ENCODE data around the gene UQCC5.

Gene UQCC5

GRCh38 chr3:52504977-52505376 lies 31.4 kb upstream of the UQCC5 start:
- no peak for DNase-seq

GRCh38 chr3:52506266-52506966 lies 30.0 kb upstream of the UQCC5 start:
- DNase-seq, result no peak

GRCh38 chr3:52507359-52507758 lies 29.0 kb upstream of the UQCC5 start:
- DNase-seq, result no peak

- no peak for DNase-seq
Observed at GRCh38 chr3:52509753-52510328, 26.6 kb upstream of the UQCC5 start.

- no peak for DNase-seq
Observed at GRCh38 chr3:52511509-52511908, 24.9 kb upstream of the UQCC5 start.

- no peak for DNase-seq
Observed at GRCh38 chr3:52512105-52512504, 24.3 kb upstream of the UQCC5 start.

- DNase-seq, result no peak
Observed at GRCh38 chr3:52512727-52513126, 23.7 kb upstream of the UQCC5 start.

- no peak for DNase-seq
Observed at GRCh38 chr3:52513281-52513680, 23.1 kb upstream of the UQCC5 start.

- DNase-seq, result no peak
Observed at GRCh38 chr3:52514576-52514975, 21.8 kb upstream of the UQCC5 start.

GRCh38 chr3:52515192-52515591 lies 21.2 kb upstream of the UQCC5 start:
- no peak for DNase-seq

GRCh38 chr3:52516509-52517195 lies 19.8 kb upstream of the UQCC5 start:
- no peak for DNase-seq

GRCh38 chr3:52517796-52518722 lies 18.3 kb upstream of the UQCC5 start:
- DNase-seq, result no peak

GRCh38 chr3:52518723-52519444 lies 17.5 kb upstream of the UQCC5 start:
- DNase-seq, result no peak

GRCh38 chr3:52519445-52520140 lies 16.8 kb upstream of the UQCC5 start:
- no peak for DNase-seq

GRCh38 chr3:52520141-52520667 lies 16.2 kb upstream of the UQCC5 start:
- DNase-seq, result no peak

- DNase-seq, result no peak
Observed at GRCh38 chr3:52520716-52521487, 15.5 kb upstream of the UQCC5 start.

GRCh38 chr3:52521488-52521824 lies 14.9 kb upstream of the UQCC5 start:
- no peak for DNase-seq

GRCh38 chr3:52521881-52522650 lies 14.3 kb upstream of the UQCC5 start:
- no peak for DNase-seq

- no peak for DNase-seq
Observed at GRCh38 chr3:52522651-52523251, 13.7 kb upstream of the UQCC5 start.
